Common myeloid progenitor, CD34-positive (primary cell): ENCODE data around the gene HOXB5.

Experiments used
- CTCF ChIA-PET: fragments of 350-600 bp; sonication (Branson Sonifier 250); formaldehyde crosslinking; loops from one replicate; lab custom pipeline; 2021; ENCODE audit warnings: antibody characterized with exemption; lab: Charles Lee
- POLR2A ChIA-PET: fragments of 350-600 bp; sonication (Branson Sonifier 250); formaldehyde crosslinking; loops from one replicate; lab custom pipeline; 2021; ENCODE audit warnings: antibody characterized with exemption; lab: Charles Lee
- DNase-seq, 3 donors: peaks; one replicate each; pipeline versions ENCODE4 v3.0.0 to v3.0.0-alpha.2; 2013
- H3K27ac ChIP-seq, 2 experiments: 1 replicate in 1 of 2; 2 replicates in 1 of 2; pipeline ENCODE4 v1.7.0; 2013; ENCODE audit warnings: inconsistent platforms in 2 of 2, low read length in 2 of 2, mild to moderate bottlenecking in 2 of 2, low read depth in 1 of 2, moderate library complexity in 1 of 2; ENCODE audit not compliant: severe bottlenecking in 2 of 2, insufficient read depth in 1 of 2, poor library complexity in 1 of 2
- H3K27me3 ChIP-seq, 5 experiments: replicated peaks in 2 of 5; 1 replicate in 3 of 5; 2 replicates in 2 of 5; pipeline versions ENCODE4 v1.6.1 to v1.7.0; 2013; ENCODE audit warnings: low read length in 4 of 5, mild to moderate bottlenecking in 2 of 5, moderate library complexity in 2 of 5, inconsistent platforms in 1 of 5; ENCODE audit not compliant: insufficient read depth in 5 of 5, control insufficient read depth in 4 of 5
- H3K36me3 ChIP-seq, 4 experiments: 1 replicate in 2 of 4; 2 replicates in 2 of 4; pipeline versions ENCODE4 v1.6.1 to v1.7.0; 2013; ENCODE audit warnings: low read length in 3 of 4, control low read depth in 1 of 4, mild to moderate bottlenecking in 1 of 4; ENCODE audit not compliant: control insufficient read depth in 4 of 4, insufficient read depth in 4 of 4
- H3K4me1 ChIP-seq, 4 experiments: 1 replicate in 3 of 4; 2 replicates in 1 of 4; pipeline versions ENCODE4 v1.6.1 to v1.7.1; 2013; ENCODE audit warnings: low read length in 3 of 4, mild to moderate bottlenecking in 3 of 4, control low read depth in 1 of 4, inconsistent platforms in 1 of 4, moderate library complexity in 1 of 4; ENCODE audit not compliant: control insufficient read depth in 4 of 4, insufficient read depth in 4 of 4; ENCODE audit errors: control extremely low read depth in 1 of 4
- H3K4me3 ChIP-seq, 7 experiments: 1 replicate in 4 of 7; 2 replicates in 3 of 7; pipeline versions ENCODE4 v1.5.1 to v1.7.0; 2013; ENCODE audit warnings: mild to moderate bottlenecking in 7 of 7, low read length in 6 of 7, moderate library complexity in 6 of 7, inconsistent platforms in 2 of 7, low read depth in 2 of 7, control low read depth in 1 of 7; ENCODE audit not compliant: insufficient read depth in 4 of 7, control insufficient read depth in 1 of 7; ENCODE audit errors: extremely low read depth in 1 of 7
- H3K9me3 ChIP-seq, 5 experiments: 1 replicate in 4 of 5; 2 replicates in 1 of 5; pipeline versions ENCODE4 v1.6.1 to v1.7.1; 2013; ENCODE audit warnings: low read length in 4 of 5, mild to moderate bottlenecking in 2 of 5, inconsistent platforms in 1 of 5, low read depth in 1 of 5, moderate library complexity in 1 of 5; ENCODE audit not compliant: control insufficient read depth in 4 of 5, insufficient read depth in 2 of 5; ENCODE audit errors: control extremely low read depth in 1 of 5
- WGBS: methylation state at CpG from one replicate; pipeline ENCODE4 v1.1.5; 2013; ENCODE audit not compliant: insufficient coverage; 5-methylcytosine and 5-hydroxymethylcytosine counted together

The HOXB5 gene

DNA sequence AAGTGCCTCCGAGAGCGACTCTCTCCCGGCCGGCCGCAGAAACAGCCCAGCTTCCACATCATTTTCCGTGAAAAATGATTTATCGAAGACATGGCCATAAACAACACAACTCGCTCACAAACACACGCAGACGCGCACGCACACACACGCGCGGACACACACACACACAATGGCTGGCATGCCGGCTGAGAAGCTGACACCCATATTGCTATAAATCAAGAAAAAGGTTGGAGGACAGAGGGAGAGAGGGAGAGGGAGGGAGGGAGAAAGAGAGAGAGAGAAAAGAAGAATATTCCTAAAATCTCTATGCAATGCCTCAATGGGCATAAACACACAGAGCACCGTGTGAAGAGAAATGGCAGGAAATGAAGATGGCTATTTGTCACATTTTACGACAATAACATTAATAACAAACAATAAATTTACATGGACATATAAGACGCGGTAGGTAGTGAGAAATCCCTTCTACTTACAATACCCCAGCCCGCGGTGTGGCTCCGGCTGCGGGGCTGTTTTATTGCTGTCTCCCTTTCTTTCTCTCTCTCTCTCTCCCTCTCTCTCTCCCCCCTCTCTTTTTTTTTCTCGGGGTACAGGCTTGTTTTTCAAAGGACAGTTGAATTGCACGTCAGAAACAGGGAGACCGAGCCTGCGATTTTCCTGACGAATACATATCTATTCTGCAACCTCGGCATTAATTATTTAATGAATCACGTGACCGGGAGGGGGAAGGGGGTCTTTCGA is 24.9 kb downstream of the HOXB5 start:
- peak overlapping the region in 5 of 7 experiments; percentile 17 to 65 (median 55) for H3K4me3 ChIP-seq
- H3K36me3 ChIP-seq: peaks cover 0 to 52% (median 18%) of the 10 kb centered on the region in 4 experiments
- ChIA-PET POLR2A (no interaction called here), CTCF (interaction anchor here (0.6 to 2.2 kb wide), 6 partner anchors 9 to 68 kb away, joined by 3 to 7 read pairs (median 5); partner anchors contain the start of gene HOXB4)
- peaks cover 0 to 98% (median 64%) of the 10 kb centered on the region in 4 experiments for H3K4me1 ChIP-seq
- WGBS: 9% methylated on average over 8 of the region's 33 CpGs
- H3K27ac ChIP-seq: no peak overlapping the region
- peak in 1 of 3 donors; percentile 63 for DNase-seq
- no peaks in the 10 kb centered on the region for H3K27me3 ChIP-seq
- no peaks in the 10 kb centered on the region for H3K9me3 ChIP-seq

DNA sequence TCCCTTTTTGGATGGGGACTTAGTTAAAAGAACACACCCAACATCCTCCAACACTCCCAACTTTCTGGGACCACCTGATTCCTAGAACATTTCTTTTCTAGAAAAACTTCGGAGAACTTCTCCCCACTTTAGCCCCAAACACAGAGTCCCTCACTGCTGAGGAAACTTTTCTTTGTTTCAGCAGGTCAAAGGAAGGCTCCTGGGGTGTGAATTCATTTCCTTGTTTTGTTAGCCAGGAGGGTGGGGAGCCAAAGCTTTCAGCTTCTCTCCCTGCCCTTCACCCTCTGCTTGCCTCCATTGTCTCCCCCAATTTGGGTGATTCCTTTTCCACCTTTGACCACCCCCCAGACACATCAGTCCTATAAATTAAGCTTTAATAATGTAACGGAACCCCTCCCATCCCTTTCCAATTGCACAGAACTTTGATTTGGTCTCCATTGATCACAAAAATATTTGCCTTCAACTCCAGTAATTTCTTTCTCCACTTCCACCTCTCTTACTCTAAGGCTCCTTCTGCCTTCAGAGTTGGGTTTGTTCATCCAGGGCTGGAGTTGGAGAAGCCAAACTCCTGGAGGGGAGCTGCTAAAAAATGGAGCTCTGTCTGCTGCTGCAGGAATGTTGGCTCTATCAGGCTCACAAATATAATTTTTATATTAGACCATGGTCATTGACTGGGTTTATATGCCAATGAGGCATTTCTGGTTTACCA is 25.8 kb downstream of the HOXB5 start:
- DNase-seq: no peak
- Histone ChIP-seq H3K4me1 (peaks cover 0 to 98% (median 65%) of the 10 kb centered on the region in 4 experiments), H3K27ac (no peak overlapping the region), H3K9me3 (no peaks in the 10 kb centered on the region), H3K36me3 (peaks cover 0 to 56% (median 19%) of the 10 kb centered on the region in 4 experiments), H3K4me3 (peak overlapping the region in 3 of 7 experiments; percentile 55 to 65 (median 63)), H3K27me3 (no peaks in the 10 kb centered on the region)
- POLR2A ChIA-PET: interaction anchor here (0.9 kb wide), 1 partner anchor 20 kb away, joined by 4 read pairs; no protein-coding TSS in a partner anchor
- CTCF ChIA-PET: interaction anchor here (0.6 to 2.2 kb wide), 7 partner anchors 10 to 67 kb away, joined by 3 to 7 read pairs (median 6); partner anchors contain the start of genes HOXB4 and HOXB5
- WGBS: no CpG with 5 or more reads among the region's 2 CpGs

GRCh38 chr17:48567209-48567608 is 26.4 kb downstream of the HOXB5 start:
- no peak overlapping the region for H3K4me3 ChIP-seq
- no peaks in the 10 kb centered on the region for H3K9me3 ChIP-seq
- H3K36me3 ChIP-seq: peaks cover 0 to 57% (median 16%) of the 10 kb centered on the region in 4 experiments
- ChIA-PET CTCF (interaction anchor here (0.8 to 2.2 kb wide), 5 partner anchors 11 to 66 kb away, joined by 3 to 7 read pairs (median 4); partner anchors contain the start of genes HOXB4 and HOXB5), POLR2A (interaction anchor here (0.9 kb wide), 1 partner anchor 20 kb away, joined by 4 read pairs; no protein-coding TSS in a partner anchor)
- H3K4me1 ChIP-seq: peaks cover 0 to 98% (median 70%) of the 10 kb centered on the region in 4 experiments
- H3K27me3 ChIP-seq: no peaks in the 10 kb centered on the region
- no peak for DNase-seq
- 76% methylated on average over 6 of the region's 6 CpGs for WGBS
- no peak overlapping the region for H3K27ac ChIP-seq

DNA sequence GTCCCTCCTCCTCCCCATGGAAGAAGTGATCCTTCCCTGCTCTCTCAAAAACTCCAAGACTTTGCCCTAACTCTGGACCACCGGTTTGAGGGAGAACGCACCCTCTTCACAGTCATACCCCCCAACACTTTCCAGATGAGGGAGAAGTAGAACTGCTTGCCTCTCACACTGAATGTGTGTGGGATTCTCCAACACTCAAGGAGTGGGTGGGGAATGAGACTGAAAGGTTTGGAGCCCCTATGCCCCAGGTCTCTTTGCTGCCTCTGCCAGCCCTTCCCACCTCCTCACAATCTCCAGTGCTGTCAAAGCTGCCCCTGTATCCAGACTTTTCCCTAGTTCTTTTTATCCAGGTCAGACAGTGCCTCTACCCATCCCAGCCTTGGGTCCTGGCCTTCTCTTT is 26.9 kb downstream of the HOXB5 start:
- WGBS: no CpG with 5 or more reads among the region's 2 CpGs
- Histone ChIP-seq H3K4me3 (no peak overlapping the region), H3K4me1 (peaks cover under 1 to 98% (median 74%) of the 10 kb centered on the region in 4 experiments), H3K27ac (no peak overlapping the region), H3K27me3 (no peaks in the 10 kb centered on the region), H3K36me3 (peaks cover 0 to 52% (median 14%) of the 10 kb centered on the region in 4 experiments), H3K9me3 (no peaks in the 10 kb centered on the region)
- POLR2A ChIA-PET: no interaction called here
- no peak for DNase-seq
- CTCF ChIA-PET: interaction anchor here (0.5 to 2.2 kb wide), 7 partner anchors 10 to 66 kb away, joined by 3 to 7 read pairs (median 4); partner anchors contain the start of gene HOXB5

- Histone ChIP-seq H3K36me3 (peaks cover 0 to 46% (median 13%) of the 10 kb centered on the region in 4 experiments), H3K27ac (no peak overlapping the region), H3K9me3 (no peaks in the 10 kb centered on the region), H3K27me3 (no peaks in the 10 kb centered on the region), H3K4me3 (no peak overlapping the region), H3K4me1 (peaks cover 5 to 98% (median 76%) of the 10 kb centered on the region in 4 experiments)
- CTCF ChIA-PET: interaction anchor here (0.5 to 2.2 kb wide), 6 partner anchors 10 to 27 kb away, joined by 3 to 7 read pairs (median 4); partner anchors contain the start of gene HOXB5
- no peak for DNase-seq
- POLR2A ChIA-PET: no interaction called here
- 90% methylated on average over 2 of the region's 4 CpGs for WGBS
These were observed 27.5 kb downstream of the HOXB5 start for GRCh38 chr17:48565925-48566710.

- Histone ChIP-seq H3K4me1 (peaks cover 5 to 97% (median 75%) of the 10 kb centered on the region in 4 experiments), H3K9me3 (no peaks in the 10 kb centered on the region), H3K36me3 (peaks cover 0 to 39% (median 9%) of the 10 kb centered on the region in 4 experiments), H3K4me3 (peak overlapping the region in 1 of 7 experiments; percentile 28), H3K27ac (peak overlapping the region in 1 of 2 experiments; percentile 14), H3K27me3 (no peaks in the 10 kb centered on the region)
- no peak for DNase-seq
- POLR2A ChIA-PET: interaction anchor here (0.7 to 1.2 kb wide), 3 partner anchors 12 to 19 kb away, joined by 3 read pairs; no protein-coding TSS in a partner anchor
- WGBS: 100% methylated on average over 1 of the region's 2 CpGs
- CTCF ChIA-PET: interaction anchor here (0.9 to 2.2 kb wide), 2 partner anchors 23 to 28 kb away, joined by 3 to 8 read pairs; no protein-coding TSS in a partner anchor
These were observed 28.5 kb downstream of the HOXB5 start for GRCh38 chr17:48565022-48565554.
